SU-DHL-6 (cell line): ENCODE results near the gene CNTN5.

Experiments used
- H2AFZ ChIP-seq: fragments of 200-600 bp; sonication (generic); 2 replicates; pipeline ENCODE4 v1.6.1; 2014; ENCODE audit warnings: low read depth, mild to moderate bottlenecking, moderate library complexity, mixed read lengths, antibody characterized with exemption, low read length; ENCODE audit not compliant: severe bottlenecking
- H3F3A ChIP-seq: fragments of 200-600 bp; shearing (Covaris generic); 2 replicates; pipeline ENCODE4 v1.6.0; 2016; ENCODE audit warnings: antibody characterized with exemption, mild to moderate bottlenecking; ENCODE audit not compliant: insufficient read depth
- H3K27ac ChIP-seq: fragments of 200-600 bp; sonication (generic); 2 replicates; pipeline ENCODE4 v1.5.1; 2016; ENCODE audit warnings: low read depth, mild to moderate bottlenecking, low read length, moderate library complexity, mixed read lengths
- H3K27me3 ChIP-seq: fragments of 200-600 bp; sonication (generic), shearing (Covaris generic); 2 replicates; pipeline ENCODE4 v1.6.0; 2014; ENCODE audit warnings: mild to moderate bottlenecking, low read length
- H3K36me3 ChIP-seq: fragments of 200-600 bp; sonication (generic); 2 replicates; pipeline ENCODE4 v1.6.1; 2014; ENCODE audit warnings: mild to moderate bottlenecking, low read length, mixed read lengths
- H3K4me2 ChIP-seq: fragments of 300-600, 200-600 bp; shearing (Covaris generic), sonication (generic); 2 replicates; pipeline ENCODE4 v1.6.0; 2014; ENCODE audit warnings: low read length, low read depth, mild to moderate bottlenecking; ENCODE audit not compliant: poor library complexity, severe bottlenecking
- H3K4me3 ChIP-seq: fragments of 200-600 bp; sonication (generic); 2 replicates; pipeline ENCODE4 v1.5.1; 2014; ENCODE audit warnings: antibody characterized with exemption, low read length, mild to moderate bottlenecking, mixed read lengths; ENCODE audit not compliant: insufficient read depth, poor library complexity, severe bottlenecking
- H3K79me2 ChIP-seq: fragments of 200-600 bp; sonication (generic); 2 replicates; pipeline ENCODE4 v1.6.1; 2014; ENCODE audit warnings: mild to moderate bottlenecking, low read length, moderate library complexity; ENCODE audit not compliant: insufficient read depth
- H3K9ac ChIP-seq: fragments of 200-600 bp; sonication (generic); 2 replicates; pipeline ENCODE4 v1.7.0; 2014; ENCODE audit warnings: mild to moderate bottlenecking, low read length
- H3K9me2 ChIP-seq: fragments of 200-600 bp; sonication (generic); replicated peaks from 2 replicates; pipeline ENCODE4 v1.6.1; 2014; ENCODE audit warnings: low read length; ENCODE audit not compliant: insufficient read depth
- H3K9me3 ChIP-seq: fragments of 200-600 bp; sonication (generic); 2 replicates; pipeline ENCODE4 v1.6.1; 2014; ENCODE audit warnings: low read length, mixed read lengths; ENCODE audit not compliant: insufficient read depth
- H4K20me1 ChIP-seq: fragments of 200-600 bp; sonication (generic); 2 replicates; pipeline ENCODE4 v1.6.1; 2014; ENCODE audit warnings: low read depth, mild to moderate bottlenecking, antibody characterized with exemption, low read length, moderate library complexity, mixed read lengths
- CTCF ChIP-seq: fragments of 200-600 bp; sonication (generic); IDR thresholded peaks from one replicate; pipeline ENCODE4 v1.5.1; 2017; ENCODE audit warnings: antibody characterized with exemption, mild to moderate bottlenecking, low read length, moderate library complexity; ENCODE audit not compliant: insufficient read depth, poor library complexity, severe bottlenecking
- EZH2phosphoT487 ChIP-seq: fragments of 200-600 bp; sonication (generic), shearing (Covaris generic); conservative IDR thresholded peaks from 2 replicates; pipeline ENCODE4 v1.6.1; 2018; ENCODE audit warnings: mild to moderate bottlenecking, antibody characterized with exemption, low read length, moderate library complexity, mixed read lengths

Gene CNTN5

GRCh38 chr11:99410636-99411035 lies 389.9 kb downstream of the CNTN5 start:
- no peaks in the 10 kb centered on the region for H3K79me2 ChIP-seq
- no peaks in the 10 kb centered on the region for H3K36me3 ChIP-seq
- H4K20me1 ChIP-seq: no peaks in the 10 kb centered on the region
- H3K9me3 ChIP-seq: no peaks in the 10 kb centered on the region
- no peaks in the 10 kb centered on the region for H3K27me3 ChIP-seq
- H3K27ac ChIP-seq: no peak overlapping the region
- H3K9ac ChIP-seq: no peak overlapping the region
- H3K9me2 ChIP-seq: no peaks in the 10 kb centered on the region
- H2AFZ ChIP-seq: no peak overlapping the region
- no peak for TF ChIP-seq CTCF
- no peak for TF ChIP-seq EZH2phosphoT487
- no peaks in the 10 kb centered on the region for H3F3A ChIP-seq
- no peak overlapping the region for H3K4me2 ChIP-seq
- H3K4me3 ChIP-seq: no peak overlapping the region

GRCh38 chr11:99418927-99419720 lies 398.4 kb downstream of the CNTN5 start:
- Histone ChIP-seq H3F3A (no peaks in the 10 kb centered on the region), H2AFZ (no peak overlapping the region), H3K79me2 (no peaks in the 10 kb centered on the region), H3K27me3 (no peaks in the 10 kb centered on the region), H3K4me3 (no peak overlapping the region), H4K20me1 (no peaks in the 10 kb centered on the region), H3K4me2 (no peak overlapping the region), H3K9me2 (no peaks in the 10 kb centered on the region; the same call in 1 of the 2 replicates), H3K9me3 (no peaks in the 10 kb centered on the region), H3K9ac (no peak overlapping the region), H3K36me3 (no peaks in the 10 kb centered on the region), H3K27ac (no peak overlapping the region)
- no peak for TF ChIP-seq CTCF
- no peak for TF ChIP-seq EZH2phosphoT487

GRCh38 chr11:99419991-99420390 lies 399.2 kb downstream of the CNTN5 start:
- H3K9me2 ChIP-seq: no peaks in the 10 kb centered on the region; the same call in 1 of the 2 replicates
- no peaks in the 10 kb centered on the region for H3K79me2 ChIP-seq
- no peaks in the 10 kb centered on the region for H3K27me3 ChIP-seq
- no peak overlapping the region for H3K4me2 ChIP-seq
- H3K4me3 ChIP-seq: no peak overlapping the region
- no peaks in the 10 kb centered on the region for H3K9me3 ChIP-seq
- no peaks in the 10 kb centered on the region for H4K20me1 ChIP-seq
- H3K36me3 ChIP-seq: no peaks in the 10 kb centered on the region
- H3F3A ChIP-seq: no peaks in the 10 kb centered on the region
- no peak overlapping the region for H2AFZ ChIP-seq
- H3K27ac ChIP-seq: no peak overlapping the region
- H3K9ac ChIP-seq: no peak overlapping the region
- TF ChIP-seq CTCF: no peak
